GM19328 (cell line): ENCODE measurements around the gene UBE2R2.
"Not testable (repeated sequence)": the region's sequence is repeated elsewhere in the genome, so short reads cannot be mapped to it uniquely, and the experiment has no call there.

ENCODE experiments used
- ATAC-seq: cut with Tn5 transposase; IDR thresholded peaks from one replicate; pipeline ENCODE4 v1.9.1; 2021; ENCODE audit warnings: mild to moderate bottlenecking, moderate library complexity; ENCODE audit not compliant: unreplicated experiment

UBE2R2 gene

GRCh38 chr9:33836261-33836660, 19.3 kb downstream of the UBE2R2 start:
- not testable (repeated sequence) for ATAC-seq

- ATAC-seq = no peak
These were observed 20.2 kb downstream of the UBE2R2 start for GRCh38 chr9:33837138-33837537.

- ATAC-seq = no peak
These were observed 23.4 kb downstream of the UBE2R2 start for GRCh38 chr9:33840381-33840780.

GRCh38 chr9:33843312-33843961, 26.5 kb downstream of the UBE2R2 start:
- no peak for ATAC-seq

- ATAC-seq = no peak
These were observed 29.3 kb downstream of the UBE2R2 start for GRCh38 chr9:33846231-33846630.

GRCh38 chr9:33847894-33848205, 30.9 kb downstream of the UBE2R2 start:
- not testable (repeated sequence) for ATAC-seq

- no peak for ATAC-seq
These were observed 33.3 kb downstream of the UBE2R2 start for GRCh38 chr9:33850267-33850629.

GRCh38 chr9:33850677-33851076, 33.7 kb downstream of the UBE2R2 start:
- ATAC-seq = no peak

GRCh38 chr9:33851301-33851700, 34.3 kb downstream of the UBE2R2 start:
- no peak for ATAC-seq

GRCh38 chr9:33852216-33852826, 35.4 kb downstream of the UBE2R2 start:
- ATAC-seq = no peak

GRCh38 chr9:33856247-33856646, 39.3 kb downstream of the UBE2R2 start:
- ATAC-seq = no peak

GRCh38 chr9:33858423-33858822, 41.5 kb downstream of the UBE2R2 start:
- no peak for ATAC-seq

- no peak for ATAC-seq
These were observed 43.4 kb downstream of the UBE2R2 start for GRCh38 chr9:33860200-33860871.

GRCh38 chr9:33861917-33862453, 45.0 kb downstream of the UBE2R2 start:
- no peak for ATAC-seq

GRCh38 chr9:33863027-33863426, 46.1 kb downstream of the UBE2R2 start:
- not testable (repeated sequence) for ATAC-seq

- no peak for ATAC-seq
These were observed 50.9 kb downstream of the UBE2R2 start for GRCh38 chr9:33867747-33868439.

- ATAC-seq = no peak
These were observed 51.5 kb downstream of the UBE2R2 start for GRCh38 chr9:33868440-33868973.

GRCh38 chr9:33869243-33869642, 52.3 kb downstream of the UBE2R2 start:
- ATAC-seq = not testable (repeated sequence)

- ATAC-seq = no peak
These were observed 60.9 kb downstream of the UBE2R2 start for GRCh38 chr9:33877727-33878489.

GRCh38 chr9:33878691-33879366, 61.9 kb downstream of the UBE2R2 start:
- no peak for ATAC-seq
